Right atrium auricular region (tissue), 2 donors: ENCODE results near the gene OLIG2. TPM values are rescaled to one million over a fixed set of nuclear protein-coding genes. Genes with fewer than 3 reads are reported as not detected.

Experiments used
- DNase-seq: peaks from one replicate; pipeline ENCODE4 v3.0.0-alpha.2; 2019; ENCODE audit warnings: low spot score
- H3K27ac ChIP-seq, 2 donors: fragments of 200-600 bp; sonication (generic); 1 replicate in 1 of 2; 2 replicates in 1 of 2; pipeline ENCODE4 v1.5.1; 2016 to 2019
- H3K27me3 ChIP-seq, 2 donors: fragments of 200-600 bp; sonication (generic); one replicate each; pipeline versions ENCODE4 v1.5.1 to v1.6.0; 2017 to 2019
- H3K36me3 ChIP-seq: fragments of 200-600 bp; sonication (generic); one replicate; pipeline ENCODE4 v1.5.1; 2016
- H3K4me1 ChIP-seq, 2 donors: fragments of 200-600 bp; sonication (generic); one replicate each; pipeline versions ENCODE4 v1.5.1 to v1.6.0; 2017 to 2019
- H3K4me3 ChIP-seq, 2 donors: fragments of 200-600 bp; sonication (generic); 1 replicate in 1 of 2; 2 replicates in 1 of 2; pipeline ENCODE4 v1.5.1; 2017 to 2019; ENCODE audit warnings: mild to moderate bottlenecking in 1 of 2, moderate library complexity in 1 of 2
- H3K9me3 ChIP-seq, 2 donors: fragments of 200-600 bp; sonication (generic); one replicate each; pipeline ENCODE4 v1.5.1; 2019
- CTCF ChIP-seq, 2 donors: fragments of 200-600 bp; sonication (generic); IDR thresholded peaks; one replicate each; pipeline ENCODE4 v1.5.1; 2019; ENCODE audit warnings: antibody characterized with exemption in 2 of 2
- total RNA-seq, 2 donors: library from RNA; depleted of rRNA; stranded (reverse); fragments of >200 nt; gene quantifications; one replicate each; pipeline ENCODE4 v1.1.0, GENCODE V29; 2016

The OLIG2 gene
- total RNA-seq, 2 donors from 2014 or later = not detected

GRCh38 chr21:33073636-33074035 is 47.9 kb downstream of the OLIG2 start:
- Histone ChIP-seq H3K4me1 (peaks cover 0 to 26% of the 10 kb centered on the region in 2 donors), H3K36me3 (no peaks in the 10 kb centered on the region), H3K27me3 (peaks cover 16 to 19% of the 10 kb centered on the region in 2 donors), H3K9me3 (peaks cover 0 to 5% of the 10 kb centered on the region in 2 donors), H3K27ac (no peak overlapping the region), H3K4me3 (no peak overlapping the region)
- DNase-seq = no peak
- TF ChIP-seq CTCF (IDR thresholded peaks at IDR 0.05) = no peak

- no peak for TF ChIP-seq CTCF (IDR thresholded peaks at IDR 0.05)
- H3K9me3 ChIP-seq = no peaks in the 10 kb centered on the region
- H3K27ac ChIP-seq = no peak overlapping the region
- peaks cover 0 to 18% of the 10 kb centered on the region in 2 donors for H3K4me1 ChIP-seq
- H3K27me3 ChIP-seq = peaks cover 14 to 16% of the 10 kb centered on the region in 2 donors
- no peaks in the 10 kb centered on the region for H3K36me3 ChIP-seq
- DNase-seq = no peak
- no peak overlapping the region for H3K4me3 ChIP-seq
Measured at GRCh38 chr21:33075128-33075527, 49.4 kb downstream of the OLIG2 start.

- Histone ChIP-seq H3K4me1 (peaks cover 0 to 14% of the 10 kb centered on the region in 2 donors), H3K27ac (no peak overlapping the region), H3K4me3 (no peak overlapping the region), H3K36me3 (no peaks in the 10 kb centered on the region), H3K27me3 (peaks cover 14 to 16% of the 10 kb centered on the region in 2 donors), H3K9me3 (no peaks in the 10 kb centered on the region)
- DNase-seq = no peak
- no peak for TF ChIP-seq CTCF (IDR thresholded peaks at IDR 0.05)
Measured at GRCh38 chr21:33075596-33076195, 50.0 kb downstream of the OLIG2 start.

GRCh38 chr21:33076600-33077329 is 51.0 kb downstream of the OLIG2 start:
- H3K36me3 ChIP-seq = no peaks in the 10 kb centered on the region
- H3K4me3 ChIP-seq = no peak overlapping the region
- no peak for DNase-seq
- H3K27ac ChIP-seq = no peak overlapping the region
- H3K4me1 ChIP-seq = peaks cover 0 to 4% of the 10 kb centered on the region in 2 donors
- TF ChIP-seq CTCF (IDR thresholded peaks at IDR 0.05) = no peak
- peaks cover 4 to 9% of the 10 kb centered on the region in 2 donors for H3K27me3 ChIP-seq
- H3K9me3 ChIP-seq = no peaks in the 10 kb centered on the region

Other genes with a start within 250 kb of the OLIG2 start
- not detected for gene OLIG1, start 44.2 kb downstream of the OLIG2 start, total RNA-seq
- 1 to 10 TPM; 5.4 to 5.8 TPM for gene IFNAR2, start 204.0 kb downstream of the OLIG2 start, total RNA-seq
- gene IL10RB, start 240.4 kb downstream of the OLIG2 start, total RNA-seq = 10 to 100 TPM; 10.2 to 21.8 TPM